ENCODE data around the gene RPH3AL.

Gene RPH3AL

GRCh38 chr17:263271-263670 lies 89.3 kb downstream of the RPH3AL start:
- Histone ChIP-seq H3K27me3 (replicated peaks) (peaks cover 2% of the 10 kb centered on the region), H3K36me3 (replicated peaks) (no peaks in the 10 kb centered on the region), H3K4me3 (ENCODE audit: low read depth, low read length) (no peak overlapping the region), H3K27ac (no peak overlapping the region)
- TF ChIP-seq CTCF (IDR thresholded peaks at IDR 0.05; ENCODE audit: low read depth, low read length, missing control alignments): no peak
- in situ Hi-C loops (cut with HindIII; ENCODE audit: low pct_ligation_motif_present, low sequenced_read_pairs): no loop called here
- no peak for DNase-seq

- peaks cover 2% of the 10 kb centered on the region for H3K27me3 ChIP-seq (replicated peaks)
- no peak for DNase-seq
- no peaks in the 10 kb centered on the region for H3K36me3 ChIP-seq (replicated peaks)
- TF ChIP-seq CTCF (IDR thresholded peaks at IDR 0.05; ENCODE audit: low read depth, low read length, missing control alignments): no peak
- no peak overlapping the region for H3K27ac ChIP-seq
- in situ Hi-C loops (cut with HindIII; ENCODE audit: low pct_ligation_motif_present, low sequenced_read_pairs): no loop called here
- no peak overlapping the region for H3K4me3 ChIP-seq (ENCODE audit: low read depth, low read length)
Observed at GRCh38 chr17:261635-262034, 91.0 kb downstream of the RPH3AL start.

- in situ Hi-C loops (cut with HindIII; ENCODE audit: low pct_ligation_motif_present, low sequenced_read_pairs): no loop called here
- TF ChIP-seq CTCF (IDR thresholded peaks at IDR 0.05; ENCODE audit: low read depth, low read length, missing control alignments): no peak
- Histone ChIP-seq H3K27ac (no peak overlapping the region), H3K4me3 (ENCODE audit: low read depth, low read length) (no peak overlapping the region), H3K27me3 (replicated peaks) (peaks cover 2% of the 10 kb centered on the region), H3K36me3 (replicated peaks) (no peaks in the 10 kb centered on the region)
- DNase-seq: no peak
Observed at GRCh38 chr17:260944-261343, 91.7 kb downstream of the RPH3AL start.

- no peaks in the 10 kb centered on the region for H3K36me3 ChIP-seq (replicated peaks)
- H3K27ac ChIP-seq: no peak overlapping the region
- TF ChIP-seq CTCF (IDR thresholded peaks at IDR 0.05; ENCODE audit: low read depth, low read length, missing control alignments): no peak
- no peak for DNase-seq
- peaks cover 2% of the 10 kb centered on the region for H3K27me3 ChIP-seq (replicated peaks)
- in situ Hi-C loops (cut with HindIII; ENCODE audit: low pct_ligation_motif_present, low sequenced_read_pairs): no loop called here
- no peak overlapping the region for H3K4me3 ChIP-seq (ENCODE audit: low read depth, low read length)
Observed at GRCh38 chr17:260031-260791, 92.4 kb downstream of the RPH3AL start.

GRCh38 chr17:259341-259976 lies 93.1 kb downstream of the RPH3AL start:
- peaks cover 2% of the 10 kb centered on the region for H3K27me3 ChIP-seq (replicated peaks)
- DNase-seq: no peak
- no peak overlapping the region for H3K27ac ChIP-seq
- H3K4me3 ChIP-seq (ENCODE audit: low read depth, low read length): no peak overlapping the region
- in situ Hi-C loops (cut with HindIII; ENCODE audit: low pct_ligation_motif_present, low sequenced_read_pairs): no loop called here
- H3K36me3 ChIP-seq (replicated peaks): no peaks in the 10 kb centered on the region
- no peak for TF ChIP-seq CTCF (IDR thresholded peaks at IDR 0.05; ENCODE audit: low read depth, low read length, missing control alignments)

Data from brain microvascular endothelial cell (primary cell).